ENCODE measurements around the gene PPP4R3B. TPM values are rescaled to one million over a fixed set of nuclear protein-coding genes. Genes with fewer than 3 reads are reported as not detected.

Gene PPP4R3B
- total and polyA plus RNA-seq, 2 of the 8 experiments (the other 6 are each of a cell fraction or from before 2014, with no cell fraction given): 8.5 to 39.1 TPM

- Histone ChIP-seq H3K14ac (ENCODE audit: insufficient read length) (no peak overlapping the region), H2BK15ac (ENCODE audit: low read length) (no peak overlapping the region), H3K18ac (ENCODE audit: extremely low read depth, low read length) (no peak overlapping the region), H2BK120ac (replicated peaks; ENCODE audit: low read depth, low read length) (no peak overlapping the region), H3K4me1 (replicated peaks in 1 of 4; ENCODE audit: control insufficient read depth in 3 of 4, insufficient read depth in 4 of 4, low read length in 3 of 4) (no peaks in the 10 kb centered on the region), H2AK5ac (ENCODE audit: low read depth, low read length) (no peak overlapping the region), H2BK5ac (ENCODE audit: low read depth, low read length) (no peak overlapping the region), H4K20me1 (replicated peaks in 1 of 2; ENCODE audit: control insufficient read depth in 1 of 2, insufficient read depth in 2 of 2, low read length in 2 of 2) (no peaks in the 10 kb centered on the region), H4K5ac (ENCODE audit: insufficient read length, low read depth, low read length) (no peak overlapping the region), H3K9me3 (ENCODE audit: insufficient read depth in 2 of 2, low read depth in 1 of 2, low read length in 1 of 2) (no peaks in the 10 kb centered on the region), H3K4ac (replicated peaks; ENCODE audit: insufficient read length, low read depth, low read length) (no peak overlapping the region), H3K9ac (replicated peaks in 1 of 4; ENCODE audit: extremely low read depth in 1 of 4, low read depth in 3 of 4, low read length in 3 of 4) (no peak overlapping the region), H3K23me2 (ENCODE audit: low read depth, low read length) (no peaks in the 10 kb centered on the region), H2BK12ac (ENCODE audit: low read depth, low read length) (no peak overlapping the region), H3K79me1 (ENCODE audit: low read depth, low read length) (no peaks in the 10 kb centered on the region), H3K56ac (replicated peaks; ENCODE audit: insufficient read length, low read depth, low read length) (no peak overlapping the region), H4K91ac (replicated peaks; ENCODE audit: insufficient read length, low read length) (no peak overlapping the region), H4K8ac (ENCODE audit: extremely low read depth, insufficient read depth, low read length) (no peak overlapping the region), H3K4me2 (ENCODE audit: insufficient read depth in 1 of 2, low read depth in 2 of 2, low read length in 2 of 2) (no peak overlapping the region), H3K27ac (ENCODE audit: low read depth, low read length) (no peak overlapping the region), H3K36me3 (ENCODE audit: control insufficient read depth in 2 of 4, insufficient read depth in 4 of 4, low read length in 3 of 4) (no peaks in the 10 kb centered on the region), H2BK20ac (ENCODE audit: low read length) (no peak overlapping the region), H3K23ac (ENCODE audit: insufficient read length) (no peak overlapping the region), H3K27me3 (replicated peaks in 1 of 4; ENCODE audit: control insufficient read depth in 3 of 4, extremely low read depth in 1 of 4, insufficient read depth in 3 of 4, low read length in 3 of 4) (peaks cover 0 to 1% (median 0%) of the 10 kb centered on the region in 4 experiments; a peak in 1 of 7 replicates), H3K79me2 (ENCODE audit: control insufficient read depth in 1 of 2, insufficient read depth in 2 of 2, low read length in 2 of 2) (no peaks in the 10 kb centered on the region), H3K4me3 (ENCODE audit: extremely low read depth in 1 of 4, insufficient read depth in 2 of 4, low read depth in 3 of 4, low read length in 4 of 4) (no peak overlapping the region), H2AFZ (ENCODE audit: low read length) (no peak overlapping the region)
- FAIRE-seq: peak; percentile 98
- ChIA-PET CTCF (ENCODE audit: partially characterized antibody) (interaction anchor here (0.9 kb wide), 1 partner anchor 9 kb away, joined by 4 read pairs; no protein-coding TSS in a partner anchor), POLR2A (ENCODE audit: partially characterized antibody) (interaction anchor here (0.6 kb wide), 1 partner anchor 991 kb away, joined by 4 read pairs; no protein-coding TSS in a partner anchor)
- DNase-seq (ENCODE audit: low read depth in 1 of 2, low spot score in 2 of 2): no peak
- 40% methylated on average over 7 of the region's 7 CpGs; no CpG with 5 or more reads in 1 of the 2 experiments for WGBS, 2 experiments (ENCODE audit: extremely low coverage in 1 of 2, insufficient coverage in 1 of 2, insufficient read length in 1 of 2, insufficient replicate concordance in 2 of 2, low coverage in 1 of 2, low lambda C conversion rate in 2 of 2, missing lambda C conversion rate in 1 of 2)
- TF ChIP-seq RAD21 (IDR thresholded peaks at IDR 0.05 in 1 of 2, conservative IDR thresholded peaks at IDR 0.05 in 1 of 2; ENCODE audit: low read depth in 2 of 2, low read length in 2 of 2) (peak; percentile 60 to 66), SIN3A (conservative IDR thresholded peaks at IDR 0.05 in 1 of 2, IDR thresholded peaks at IDR 0.05 in 1 of 2; ENCODE audit: low read depth in 1 of 2, low read length in 2 of 2) (no peak), CTCF (IDR thresholded peaks at IDR 0.05; ENCODE audit: control extremely low read depth in 1 of 3, insufficient read depth in 1 of 3, low read depth in 1 of 3, low read length in 3 of 3) (peak in 2 of 3 experiments; percentile 52 to 63; a peak in 3 of 4 replicates), YY1 (IDR thresholded peaks at IDR 0.05; ENCODE audit: low read depth, low read length) (no peak)
Measured at GRCh38 chr2:55511508-55512124, 105.8 kb downstream of the PPP4R3B start.
